GM23248 (cell line): ENCODE data around the gene SHROOM3.
"Not testable (repeated sequence)": the region's sequence is repeated elsewhere in the genome, so short reads cannot be mapped to it uniquely, and the experiment has no call there.

Source experiments
- EZH2 ChIP-seq: fragments of 200-600 bp; sonication (generic); IDR thresholded peaks from 2 replicates; pipeline ENCODE4 v1.6.1; 2018; ENCODE audit warnings: antibody characterized with exemption, mild to moderate bottlenecking; ENCODE audit not compliant: insufficient read depth, poor library complexity, severe bottlenecking
- EZH2phosphoT487 ChIP-seq: fragments of 200-600 bp; sonication (generic); IDR thresholded peaks from 2 replicates; pipeline ENCODE4 v1.6.1; 2018; ENCODE audit warnings: antibody characterized with exemption, moderate library complexity, mild to moderate bottlenecking, low read depth; ENCODE audit not compliant: insufficient read depth

- TF ChIP-seq EZH2, EZH2phosphoT487: not testable (repeated sequence)
Observed at GRCh38 chr4:76722146-76722545, 287.1 kb downstream of the SHROOM3 start.
